Measurements from ENCODE around the gene ISL2. TPM values are rescaled to one million over a fixed set of nuclear protein-coding genes. Genes with fewer than 3 reads are reported as not detected.

The ISL2 gene
- total RNA-seq, 1 donor: not detected

DNA sequence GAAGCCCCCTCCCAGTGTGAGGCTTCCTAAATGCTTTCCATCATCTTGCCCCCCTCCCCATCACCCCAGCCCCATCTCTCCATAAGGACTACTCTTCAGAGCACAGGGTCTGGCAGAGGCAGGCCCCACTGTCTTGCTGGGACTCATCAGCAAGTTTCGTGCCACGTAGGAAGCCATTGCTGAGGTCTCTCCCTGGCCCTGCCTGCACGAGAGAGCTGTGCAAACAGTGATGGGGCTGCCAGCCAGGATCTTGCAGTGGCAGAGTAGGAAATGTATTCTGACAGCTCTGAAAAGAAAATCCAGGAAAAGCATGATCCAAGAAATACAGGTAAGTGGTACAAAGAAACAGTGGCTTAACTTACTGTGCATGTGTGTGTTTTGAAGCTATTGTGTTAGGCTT lies 22.6 kb downstream of the ISL2 start:
- H3K4me3 ChIP-seq (ENCODE audit: low read depth, low read length): no peak overlapping the region
- DNase-seq (ENCODE audit: low read depth): no peak
- TF ChIP-seq, protein P1, sequence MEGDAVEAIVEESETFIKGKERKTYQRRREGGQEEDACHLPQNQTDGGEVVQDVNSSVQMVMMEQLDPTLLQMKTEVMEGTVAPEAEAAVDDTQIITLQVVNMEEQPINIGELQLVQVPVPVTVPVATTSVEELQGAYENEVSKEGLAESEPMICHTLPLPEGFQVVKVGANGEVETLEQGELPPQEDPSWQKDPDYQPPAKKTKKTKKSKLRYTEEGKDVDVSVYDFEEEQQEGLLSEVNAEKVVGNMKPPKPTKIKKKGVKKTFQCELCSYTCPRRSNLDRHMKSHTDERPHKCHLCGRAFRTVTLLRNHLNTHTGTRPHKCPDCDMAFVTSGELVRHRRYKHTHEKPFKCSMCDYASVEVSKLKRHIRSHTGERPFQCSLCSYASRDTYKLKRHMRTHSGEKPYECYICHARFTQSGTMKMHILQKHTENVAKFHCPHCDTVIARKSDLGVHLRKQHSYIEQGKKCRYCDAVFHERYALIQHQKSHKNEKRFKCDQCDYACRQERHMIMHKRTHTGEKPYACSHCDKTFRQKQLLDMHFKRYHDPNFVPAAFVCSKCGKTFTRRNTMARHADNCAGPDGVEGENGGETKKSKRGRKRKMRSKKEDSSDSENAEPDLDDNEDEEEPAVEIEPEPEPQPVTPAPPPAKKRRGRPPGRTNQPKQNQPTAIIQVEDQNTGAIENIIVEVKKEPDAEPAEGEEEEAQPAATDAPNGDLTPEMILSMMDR (IDR thresholded peaks at IDR 0.05; ENCODE audit: insufficient read depth, low read depth, low read length): no peak

DNA sequence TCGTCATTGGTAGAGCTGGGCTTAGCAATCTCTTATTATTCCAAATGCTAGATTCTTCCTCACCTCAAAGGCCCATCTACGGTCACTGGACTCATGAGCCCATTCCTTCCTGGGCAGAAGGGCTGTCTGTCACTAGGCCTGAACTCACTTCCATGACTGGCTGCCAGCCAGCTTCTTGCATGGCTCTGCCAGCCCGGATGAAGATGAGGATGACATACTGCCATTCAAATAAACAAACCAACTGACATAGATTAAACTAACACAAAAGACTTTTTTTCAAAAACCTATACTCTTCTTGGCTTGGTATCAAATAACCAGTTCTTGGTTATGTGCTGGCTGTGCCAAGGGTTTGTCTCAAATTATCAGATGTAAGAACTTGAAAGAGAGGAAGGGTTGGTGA lies 23.8 kb downstream of the ISL2 start:
- no peak overlapping the region for H3K4me3 ChIP-seq (ENCODE audit: low read depth, low read length)
- TF ChIP-seq, protein P1 (IDR thresholded peaks at IDR 0.05; ENCODE audit: insufficient read depth, low read depth, low read length): no peak
- DNase-seq (ENCODE audit: low read depth): no peak

DNA sequence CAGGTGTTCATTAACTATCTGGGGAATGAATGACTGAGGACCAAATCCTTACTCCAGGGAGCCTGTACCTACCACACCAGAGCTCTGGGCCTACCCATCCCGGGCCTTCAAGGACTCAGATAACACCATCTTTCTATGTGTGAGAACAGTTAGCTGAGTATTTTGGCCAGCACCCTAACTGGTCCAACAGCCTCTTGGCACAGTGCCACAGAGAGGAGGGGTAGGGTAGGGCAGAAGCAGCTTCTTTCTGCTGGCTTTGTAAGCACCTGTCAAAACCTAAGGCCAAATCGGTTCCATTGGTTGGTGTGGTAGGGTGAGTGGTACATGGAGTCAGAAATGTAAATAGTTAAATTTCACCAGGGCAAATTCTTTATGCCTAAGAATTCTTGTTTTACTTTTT lies 26.7 kb downstream of the ISL2 start:
- no peak for DNase-seq (ENCODE audit: low read depth)
- H3K4me3 ChIP-seq (ENCODE audit: low read depth, low read length): no peak overlapping the region
- TF ChIP-seq, protein P1 (IDR thresholded peaks at IDR 0.05; ENCODE audit: insufficient read depth, low read depth, low read length): no peak

GRCh38 chr15:76366714-76367113 lies 30.1 kb downstream of the ISL2 start:
- no peak for DNase-seq (ENCODE audit: low read depth)
- no peak overlapping the region for H3K4me3 ChIP-seq (ENCODE audit: low read depth, low read length)
- TF ChIP-seq, protein P1 (IDR thresholded peaks at IDR 0.05; ENCODE audit: insufficient read depth, low read depth, low read length): no peak

DNA sequence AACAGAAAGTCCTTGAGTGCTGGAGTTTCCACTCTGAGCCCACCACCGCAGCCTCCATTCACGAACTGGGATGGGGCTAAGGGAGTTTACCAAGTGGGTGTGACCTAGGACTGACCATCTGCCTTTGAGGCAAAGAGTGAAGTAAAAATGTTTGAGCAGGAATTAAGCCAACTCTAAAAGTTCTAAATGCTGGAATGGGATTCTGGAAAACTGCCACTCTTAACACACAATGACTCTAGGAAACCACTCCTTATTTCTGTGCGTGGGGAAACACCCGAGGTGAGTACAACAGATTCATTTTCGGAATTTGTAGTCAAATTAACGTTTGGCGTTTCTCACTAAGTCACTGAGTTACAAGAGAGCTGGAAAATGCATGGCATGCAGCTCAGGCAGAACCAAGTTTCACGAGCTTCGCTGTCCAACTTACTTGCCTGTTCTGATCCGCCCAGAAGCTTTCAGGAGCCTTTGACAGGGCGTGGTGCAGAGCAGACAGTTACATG lies 31.6 kb downstream of the ISL2 start:
- no peak for DNase-seq (ENCODE audit: low read depth)
- H3K4me3 ChIP-seq (ENCODE audit: low read depth, low read length): no peak overlapping the region
- TF ChIP-seq, protein P1 (IDR thresholded peaks at IDR 0.05; ENCODE audit: insufficient read depth, low read depth, low read length): no peak

GRCh38 chr15:76376029-76376428 lies 39.5 kb downstream of the ISL2 start:
- TF ChIP-seq, protein P1 (IDR thresholded peaks at IDR 0.05; ENCODE audit: insufficient read depth, low read depth, low read length): no peak
- no peak for DNase-seq (ENCODE audit: low read depth)
- no peak overlapping the region for H3K4me3 ChIP-seq (ENCODE audit: low read depth, low read length)

DNA sequence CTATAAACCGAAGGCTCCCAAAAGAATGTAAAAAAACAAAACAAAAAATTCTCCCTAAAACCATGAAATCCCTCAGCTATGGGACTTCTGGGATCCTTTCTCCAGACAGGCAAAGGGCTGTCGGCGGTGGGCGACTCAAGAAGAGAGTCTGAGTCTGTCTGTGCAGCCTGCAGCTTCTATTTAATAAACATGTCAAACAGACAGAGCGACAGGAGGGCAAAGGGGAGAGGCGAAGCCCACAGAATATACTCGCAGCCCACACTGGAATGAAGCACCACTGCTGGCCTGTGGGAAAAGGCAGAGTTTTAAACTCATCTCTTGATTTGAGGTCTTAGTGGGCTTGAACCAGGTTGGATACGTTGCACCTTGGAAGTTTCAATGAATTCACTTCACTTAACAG lies 40.2 kb downstream of the ISL2 start:
- TF ChIP-seq, protein P1 (IDR thresholded peaks at IDR 0.05; ENCODE audit: insufficient read depth, low read depth, low read length): no peak
- DNase-seq (ENCODE audit: low read depth): no peak
- no peak overlapping the region for H3K4me3 ChIP-seq (ENCODE audit: low read depth, low read length)

All from fibroblast of villous mesenchyme (primary cell).